ENCODE results near the gene PCGF1.

The PCGF1 gene

GRCh38 chr2:74507145-74507925 lies at the start of gene PCGF1:
TSS of gene PCGF1 (minus strand) at chr2:74507695. CDS start at chr2:74507668, 27 bp downstream.
- peak; percentile 99 for DNase-seq

DNA sequence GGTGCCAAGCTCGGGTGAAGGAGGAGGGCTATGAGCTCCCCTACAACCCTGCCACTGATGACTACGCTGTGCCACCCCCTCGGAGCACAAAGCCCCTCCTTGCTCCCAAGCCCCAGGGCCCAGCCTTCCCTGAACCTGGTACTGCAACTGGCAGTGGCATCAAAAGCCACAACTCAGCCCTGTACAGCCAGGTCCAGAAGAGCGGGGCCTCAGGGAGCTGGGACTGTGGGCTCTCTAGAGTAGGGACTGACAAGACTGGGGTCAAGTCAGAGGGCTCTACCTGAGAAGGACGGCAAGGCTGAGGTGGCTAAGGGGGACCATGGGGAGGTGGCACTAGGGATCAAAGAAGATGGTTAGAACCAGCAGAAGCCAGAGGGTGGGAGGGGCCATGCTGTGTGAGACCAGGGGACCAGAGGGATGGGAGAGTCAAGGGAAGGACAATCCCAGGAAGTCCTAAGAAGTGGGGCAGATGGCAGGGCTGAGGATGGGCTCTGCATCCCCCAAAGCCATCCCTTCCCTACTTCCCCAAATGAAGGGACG lies 49.4 kb upstream of the PCGF1 start:
- no peak for DNase-seq

GRCh38 chr2:74556159-74556558 lies 48.7 kb upstream of the PCGF1 start:
- no peak for DNase-seq

DNA sequence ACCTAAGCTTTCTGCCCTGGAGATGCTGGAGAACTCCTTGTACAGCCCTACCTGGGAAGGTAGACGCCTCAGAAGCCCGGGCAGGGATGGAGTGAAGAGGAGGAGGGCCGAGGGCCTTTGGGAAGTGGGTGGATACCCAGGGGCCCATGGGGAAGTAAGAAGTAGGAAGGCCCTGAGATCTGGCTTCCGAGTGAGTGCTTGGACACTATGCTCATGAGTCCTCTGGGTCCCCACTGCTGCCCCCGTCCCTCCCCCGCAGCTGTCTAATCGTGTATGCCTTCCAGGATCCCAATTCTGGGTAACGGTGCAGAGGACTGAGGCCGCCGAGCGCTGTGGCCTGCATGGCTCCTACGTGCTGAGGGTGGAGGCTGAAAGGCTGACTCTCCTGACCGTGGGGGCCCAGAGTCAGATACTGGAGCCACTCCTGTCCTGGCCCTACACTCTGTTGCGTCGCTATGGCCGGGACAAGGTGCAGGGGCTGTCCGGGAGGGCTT lies 48.2 kb upstream of the PCGF1 start:
- no peak for DNase-seq

- no peak for DNase-seq
Measured at GRCh38 chr2:74554820-74555531, 47.5 kb upstream of the PCGF1 start.

- peak; percentile 62 for DNase-seq
Measured at GRCh38 chr2:74553892-74554819, 46.7 kb upstream of the PCGF1 start, which contains the start of the genes DOK1 and LOXL3. TSS of gene DOK1 (plus strand) at chr2:74554720. CDS start at chr2:74554755, 35 bp downstream. TSS of gene LOXL3 (minus strand) at chr2:74553942. CDS start at chr2:74552634, 1,308 bp downstream.

GRCh38 chr2:74552914-74553811 lies 45.7 kb upstream of the PCGF1 start:
- no peak for DNase-seq

- no peak for DNase-seq
Measured at GRCh38 chr2:74551942-74552913, 44.7 kb upstream of the PCGF1 start.

- DNase-seq = no peak
Measured at GRCh38 chr2:74551530-74551929, 44.0 kb upstream of the PCGF1 start.

- no peak for DNase-seq
Measured at GRCh38 chr2:74550231-74550630, 42.7 kb upstream of the PCGF1 start.

- DNase-seq = peak; percentile 53
Measured at GRCh38 chr2:74548900-74549826, 41.7 kb upstream of the PCGF1 start.

DNA sequence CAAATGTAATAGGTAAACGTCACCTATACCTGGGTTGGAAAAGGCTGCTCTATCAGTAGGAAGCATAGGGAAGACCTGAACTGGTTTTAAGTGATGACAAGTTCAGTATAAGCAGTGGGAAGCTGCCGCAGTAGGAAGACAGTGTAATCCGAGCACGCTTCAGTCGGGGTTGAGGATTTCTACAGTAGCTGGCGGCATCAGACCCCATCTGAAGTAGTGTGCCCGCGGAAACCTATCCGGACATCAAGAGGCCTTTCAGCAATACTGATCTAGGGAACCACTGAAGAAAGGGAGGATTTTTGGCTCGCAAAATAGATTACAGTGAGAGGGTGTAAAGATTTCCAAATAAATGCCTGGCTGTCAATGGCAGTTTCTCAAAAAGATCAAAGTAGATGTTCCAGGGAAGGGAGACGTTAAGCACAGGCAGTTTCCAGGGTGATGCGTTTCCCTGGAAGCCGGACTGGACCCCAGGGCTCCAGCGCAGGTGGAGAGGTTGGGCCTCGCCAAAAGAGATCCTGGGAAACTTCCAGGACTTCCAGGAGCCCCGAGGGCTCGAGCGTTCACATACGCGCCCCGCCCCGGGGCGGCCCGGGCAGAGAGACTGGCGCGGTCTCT lies 40.9 kb upstream of the PCGF1 start:
- peak; percentile 53 for DNase-seq

GRCh38 chr2:74546004-74546403 lies 38.5 kb upstream of the PCGF1 start:
- no peak for DNase-seq

DNA sequence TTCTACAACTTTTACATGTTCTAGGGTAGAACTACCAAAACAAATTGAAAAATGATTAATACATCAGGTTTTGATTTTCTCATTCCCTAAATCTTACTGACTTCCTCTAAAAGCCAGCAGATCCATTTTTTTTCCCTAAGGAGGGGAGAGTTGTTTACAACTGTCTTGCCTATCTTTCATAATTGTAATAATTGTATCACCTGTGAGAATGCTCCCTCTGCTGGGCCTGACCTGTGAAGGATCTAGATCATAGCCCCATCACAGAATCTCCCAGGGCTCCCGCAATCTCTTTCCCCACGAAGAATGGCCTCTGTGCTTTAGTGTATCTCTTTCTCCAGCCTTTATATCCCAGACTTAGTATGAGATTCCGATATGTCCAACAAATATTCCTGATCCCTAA lies 37.1 kb upstream of the PCGF1 start:
- DNase-seq = peak; percentile 8

DNA sequence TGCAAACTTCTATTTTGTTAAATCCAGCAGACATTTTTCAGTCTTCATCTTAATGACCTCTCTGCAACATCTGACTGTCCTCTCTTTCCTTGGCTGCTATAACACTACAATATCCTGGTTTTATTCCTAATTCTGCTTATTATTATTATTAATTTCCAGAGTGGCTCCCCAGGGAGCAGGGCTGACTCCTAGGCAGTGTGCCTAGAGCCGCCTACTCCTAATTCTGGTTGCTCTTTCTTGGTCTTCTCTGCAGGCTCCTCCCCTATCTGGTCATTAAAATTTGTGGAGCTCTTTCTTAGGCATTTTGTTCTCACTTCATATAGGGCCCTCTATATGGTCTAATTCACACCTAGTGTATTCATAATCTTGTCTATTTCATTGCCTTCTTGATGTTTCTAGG lies 35.5 kb upstream of the PCGF1 start:
- no peak for DNase-seq

DNA sequence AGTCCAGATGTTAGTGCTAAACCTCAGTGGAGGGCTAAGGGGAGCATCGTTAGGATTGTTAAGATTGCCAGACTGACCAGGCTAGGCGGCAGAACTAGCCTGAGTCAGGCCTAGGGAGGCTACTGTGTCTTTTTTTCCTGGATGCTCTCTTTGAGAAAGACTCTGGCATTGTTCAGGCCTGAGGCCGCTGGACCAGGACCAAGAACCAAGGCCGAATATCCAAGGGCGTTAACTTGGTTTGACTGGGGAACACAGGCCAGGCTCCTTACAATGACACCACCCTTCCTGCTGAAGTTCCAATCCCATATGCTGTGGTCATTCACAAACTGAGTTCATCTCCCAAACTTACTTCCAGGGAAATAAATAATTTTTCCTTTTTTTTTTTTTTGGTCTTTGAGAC lies 32.8 kb upstream of the PCGF1 start:
- no peak for DNase-seq

GRCh38 chr2:74538881-74539339 lies 31.4 kb upstream of the PCGF1 start:
- DNase-seq = no peak

DNA sequence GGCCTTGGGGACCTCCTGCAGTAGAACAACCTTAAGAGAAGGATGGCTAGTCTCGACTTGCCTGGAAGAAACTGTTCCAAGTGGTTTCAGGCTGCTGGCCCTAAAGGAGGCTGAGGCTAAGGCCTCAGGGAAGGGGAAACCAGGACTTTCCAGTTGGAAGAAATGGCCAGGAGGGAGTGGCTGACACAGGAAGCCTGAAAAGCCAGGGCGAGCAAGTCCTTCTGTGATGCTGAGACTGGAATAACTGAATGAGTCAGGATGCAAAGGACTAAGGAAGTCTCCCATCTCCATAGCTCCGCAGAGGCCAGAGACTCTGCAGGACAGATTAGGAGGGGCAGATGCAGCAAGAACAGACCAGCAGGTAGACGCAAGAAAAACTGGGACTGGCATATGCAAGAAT lies 29.6 kb upstream of the PCGF1 start:
- DNase-seq = no peak
